GM12875 (cell line): ENCODE results near the gene DNAJC13.

Source experiments
- H3K4me3 ChIP-seq: one replicate; pipeline ENCODE4 v1.5.1; 2011; ENCODE audit warnings: low read depth, low read length, control low read depth
- TF ChIP-seq, protein P1 (sequence below): IDR thresholded peaks from 2 replicates; pipeline ENCODE4 v1.5.1; 2011; ENCODE audit warnings: low read depth, mild to moderate bottlenecking, control low read depth, inconsistent platforms, low read length, moderate library complexity, borderline replicate concordance; ENCODE audit not compliant: insufficient read depth

Gene DNAJC13

DNA sequence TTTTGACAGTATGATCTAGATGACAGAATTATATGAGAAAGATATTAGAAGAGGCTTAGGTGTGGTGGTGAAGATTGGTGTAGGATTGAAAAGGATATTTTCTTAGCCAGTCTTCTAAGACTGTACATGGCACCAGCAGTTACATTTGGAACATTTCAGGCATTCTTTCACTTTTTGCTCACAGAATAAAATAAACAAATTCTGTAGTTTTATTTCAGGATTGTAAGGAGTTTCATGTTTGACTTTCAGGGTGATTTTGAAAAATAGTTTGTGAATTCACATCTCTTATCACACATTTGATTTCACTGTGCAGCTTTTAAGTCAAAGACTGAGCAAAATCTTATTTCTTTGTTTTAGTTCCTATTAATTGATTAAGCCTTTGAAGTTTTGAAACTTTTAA is 27.1 kb downstream of the DNAJC13 start:
- TF ChIP-seq, protein P1, sequence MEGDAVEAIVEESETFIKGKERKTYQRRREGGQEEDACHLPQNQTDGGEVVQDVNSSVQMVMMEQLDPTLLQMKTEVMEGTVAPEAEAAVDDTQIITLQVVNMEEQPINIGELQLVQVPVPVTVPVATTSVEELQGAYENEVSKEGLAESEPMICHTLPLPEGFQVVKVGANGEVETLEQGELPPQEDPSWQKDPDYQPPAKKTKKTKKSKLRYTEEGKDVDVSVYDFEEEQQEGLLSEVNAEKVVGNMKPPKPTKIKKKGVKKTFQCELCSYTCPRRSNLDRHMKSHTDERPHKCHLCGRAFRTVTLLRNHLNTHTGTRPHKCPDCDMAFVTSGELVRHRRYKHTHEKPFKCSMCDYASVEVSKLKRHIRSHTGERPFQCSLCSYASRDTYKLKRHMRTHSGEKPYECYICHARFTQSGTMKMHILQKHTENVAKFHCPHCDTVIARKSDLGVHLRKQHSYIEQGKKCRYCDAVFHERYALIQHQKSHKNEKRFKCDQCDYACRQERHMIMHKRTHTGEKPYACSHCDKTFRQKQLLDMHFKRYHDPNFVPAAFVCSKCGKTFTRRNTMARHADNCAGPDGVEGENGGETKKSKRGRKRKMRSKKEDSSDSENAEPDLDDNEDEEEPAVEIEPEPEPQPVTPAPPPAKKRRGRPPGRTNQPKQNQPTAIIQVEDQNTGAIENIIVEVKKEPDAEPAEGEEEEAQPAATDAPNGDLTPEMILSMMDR, result no peak
- H3K4me3 ChIP-seq, result no peak overlapping the region

- TF ChIP-seq, protein P1, result no peak
- no peak overlapping the region for H3K4me3 ChIP-seq
Observed at GRCh38 chr3:132445817-132446216, 28.5 kb downstream of the DNAJC13 start.

DNA sequence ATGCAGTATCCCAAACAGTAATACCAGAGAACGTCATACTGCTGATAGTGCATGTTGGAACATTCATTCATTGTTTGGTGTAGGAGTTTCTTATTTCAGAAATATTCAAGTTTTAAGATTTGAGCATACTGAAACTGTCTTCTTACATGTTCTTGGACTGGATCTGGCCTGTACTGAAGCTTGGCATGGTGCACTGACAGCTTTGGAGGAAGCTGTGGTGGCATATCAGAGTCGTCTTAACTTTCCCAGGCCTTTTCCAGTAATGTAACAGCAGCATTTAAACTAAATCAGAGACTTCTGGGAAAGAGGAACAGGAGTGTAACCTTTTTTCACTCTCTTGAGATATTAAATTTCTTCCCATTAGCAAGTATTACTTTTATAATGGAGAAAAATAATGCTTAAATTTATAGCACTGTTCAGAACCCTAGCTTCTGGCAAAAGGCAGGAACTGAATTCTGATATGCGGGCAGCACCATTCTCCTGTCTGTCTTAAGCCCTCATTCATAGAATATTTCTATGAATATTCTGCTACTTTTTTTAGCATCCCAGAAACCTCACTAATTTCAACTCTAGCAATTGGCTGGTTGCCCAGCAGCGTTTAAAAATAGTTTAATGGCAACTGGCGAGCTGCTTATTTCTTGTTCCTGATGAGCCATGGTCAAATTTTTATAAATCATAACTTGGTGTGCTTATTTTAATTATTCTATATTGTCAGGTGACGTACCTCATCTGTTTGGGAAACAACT is 31.1 kb downstream of the DNAJC13 start:
- TF ChIP-seq, protein P1, result no peak
- no peak overlapping the region for H3K4me3 ChIP-seq

DNA sequence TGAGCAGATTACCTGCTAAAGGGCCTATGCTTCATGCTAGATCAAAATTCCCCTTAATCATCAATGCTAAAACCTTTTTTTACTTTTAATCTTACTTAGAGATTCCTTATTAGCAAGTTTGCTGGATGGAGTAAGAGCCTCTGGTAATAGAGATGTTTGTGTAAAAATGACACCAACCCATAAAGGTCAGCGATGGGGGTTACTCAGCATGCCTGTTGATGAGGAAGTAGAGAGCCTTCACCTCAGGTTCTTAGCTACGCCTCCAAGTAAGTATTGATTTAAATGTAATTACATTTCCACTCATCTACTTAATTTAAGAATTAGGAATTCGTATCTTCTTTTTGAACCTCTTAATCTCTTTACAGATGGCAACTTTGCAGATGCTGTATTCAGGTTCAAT is 38.8 kb downstream of the DNAJC13 start:
- no peak overlapping the region for H3K4me3 ChIP-seq
- TF ChIP-seq, protein P1, result no peak

DNA sequence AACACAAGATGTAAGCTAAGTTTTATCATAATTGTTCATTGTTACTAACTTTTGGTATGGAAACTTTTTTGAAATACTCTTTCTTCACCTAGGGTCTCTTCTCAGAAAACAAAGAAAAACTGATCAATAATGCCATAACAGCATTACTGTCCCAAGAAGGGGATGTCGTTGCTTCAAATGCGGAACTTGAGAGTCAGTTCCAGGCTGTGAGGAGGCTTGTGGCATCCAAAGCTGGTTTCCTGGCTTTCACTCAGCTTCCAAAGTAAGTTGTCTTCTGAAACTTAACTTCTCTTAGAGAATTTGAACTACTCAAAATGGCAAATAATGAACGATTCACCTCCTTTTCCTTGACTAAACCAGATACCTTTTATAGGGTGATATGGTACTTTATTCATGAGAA is 39.3 kb downstream of the DNAJC13 start:
- no peak overlapping the region for H3K4me3 ChIP-seq
- TF ChIP-seq, protein P1, result no peak

DNA sequence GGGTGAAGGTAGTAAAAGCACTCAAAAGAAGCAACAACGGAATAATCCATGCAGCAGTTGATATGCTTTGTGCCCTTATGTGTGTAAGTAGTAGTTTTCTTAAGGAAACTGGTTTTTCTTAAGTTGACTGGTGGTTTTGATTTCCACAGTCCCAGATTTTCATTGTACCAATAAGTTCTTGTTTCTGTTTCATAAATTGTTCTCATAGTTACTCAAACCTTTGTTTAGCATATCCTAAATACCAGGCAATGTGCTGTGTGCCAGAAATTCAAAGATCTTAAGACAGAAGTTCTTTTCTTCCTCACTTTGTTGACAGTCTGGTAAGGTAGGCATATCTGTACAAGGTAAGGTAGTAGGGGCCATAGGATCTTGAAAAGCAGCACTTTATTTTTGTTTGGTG is 40.0 kb downstream of the DNAJC13 start:
- TF ChIP-seq, protein P1, result no peak
- no peak overlapping the region for H3K4me3 ChIP-seq

GRCh38 chr3:132459551-132459950 is 42.2 kb downstream of the DNAJC13 start:
- TF ChIP-seq, protein P1, result no peak
- H3K4me3 ChIP-seq, result no peak overlapping the region
